ENCODE data around the gene PXMP2.

PXMP2 gene

GRCh38 chr12:132687211-132688164, at the start of gene PXMP2, which contains the start of gene POLE:
Gene PXMP2 (plus strand): TSS chr12:132687587. CDS start chr12:132687671, 84 bp downstream.
Gene POLE (minus strand): TSS chr12:132687342. CDS start chr12:132687315, 27 bp downstream.
- peak; percentile 94 for DNase-seq

GRCh38 chr12:132637811-132638210, 49.6 kb upstream of the PXMP2 start:
- DNase-seq: no peak

GRCh38 chr12:132638541-132639408, 48.6 kb upstream of the PXMP2 start:
- no peak for DNase-seq

- DNase-seq: no peak
Measured at GRCh38 chr12:132639956-132640520, 47.3 kb upstream of the PXMP2 start.

- DNase-seq: no peak
Measured at GRCh38 chr12:132640936-132641335, 46.5 kb upstream of the PXMP2 start.

- no peak for DNase-seq
Measured at GRCh38 chr12:132641811-132642650, 45.4 kb upstream of the PXMP2 start.

GRCh38 chr12:132642846-132643835, 44.2 kb upstream of the PXMP2 start:
- no peak for DNase-seq

GRCh38 chr12:132646850-132647249, 40.5 kb upstream of the PXMP2 start:
- no peak for DNase-seq

GRCh38 chr12:132647858-132648257, 39.5 kb upstream of the PXMP2 start:
- DNase-seq: no peak

GRCh38 chr12:132648616-132649225, 38.7 kb upstream of the PXMP2 start:
- no peak for DNase-seq

- DNase-seq: no peak
Measured at GRCh38 chr12:132649226-132649945, 38.0 kb upstream of the PXMP2 start.

GRCh38 chr12:132651444-132652100, 35.8 kb upstream of the PXMP2 start:
- DNase-seq: no peak

- no peak for DNase-seq
Measured at GRCh38 chr12:132653567-132654290, 33.7 kb upstream of the PXMP2 start.

- no peak for DNase-seq
Measured at GRCh38 chr12:132657004-132657727, 30.2 kb upstream of the PXMP2 start.

GRCh38 chr12:132658149-132658894, 29.1 kb upstream of the PXMP2 start:
- DNase-seq: no peak

GRCh38 chr12:132659146-132659545, 28.2 kb upstream of the PXMP2 start:
- DNase-seq: no peak

- DNase-seq: no peak
Measured at GRCh38 chr12:132660052-132660451, 27.3 kb upstream of the PXMP2 start.
